ENCODE results near the gene TEX14. TPM values are rescaled to one million over a fixed set of nuclear protein-coding genes. Genes with fewer than 3 reads are reported as not detected.

TEX14 gene
- polyA plus RNA-seq, 2 of the 4 experiments (the other 2 are of a cell fraction): 0.04 to 0.12 TPM

DNA sequence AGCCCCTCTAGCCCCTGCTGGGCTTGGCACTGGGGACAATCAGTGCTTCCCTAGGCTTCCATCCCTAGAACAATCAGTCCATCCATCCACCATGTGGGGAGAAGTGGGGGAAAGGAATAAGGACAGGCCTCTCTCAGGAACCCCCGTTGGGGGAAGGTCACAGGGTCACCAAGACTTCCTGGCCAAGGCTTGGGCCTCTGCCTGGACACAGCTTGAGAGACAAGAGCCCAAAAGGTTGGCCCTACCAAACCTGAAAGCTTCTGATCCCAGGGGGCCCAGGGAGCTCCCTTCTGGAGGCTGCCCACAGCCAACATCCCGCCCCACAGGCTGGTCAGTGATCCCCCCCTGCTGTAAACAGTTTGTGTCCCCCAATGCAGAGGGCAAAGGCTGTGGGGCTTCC is 161.2 kb downstream of the TEX14 start:
- TF ChIP-seq EHF (CRISPR knock-in tag; IDR thresholded peaks at IDR 0.05) (no peak), EP300 (IDR thresholded peaks at IDR 0.05) (no peak)
- Histone ChIP-seq H3K27ac (no peak overlapping the region), H3K4me3 (no peak overlapping the region), H3K4me2 (no peak overlapping the region), H3K4me1 (peaks cover 16% of the 10 kb centered on the region), H3K9me3 (no peaks in the 10 kb centered on the region)
- CTCF ChIA-PET: interaction anchor here (1.0 to 15.8 kb wide), 6 partner anchors 9 to 101 kb away, joined by 3 to 187 read pairs (median 6); no protein-coding TSS in a partner anchor
- no peak for DNase-seq (ENCODE audit: low read depth in 1 of 2, low spot score in 1 of 2)
- FAIRE-seq: no peak
- POLR2A ChIA-PET: interaction anchor here (0.5 to 3.7 kb wide), 2 partner anchors 101 to 167 kb away, joined by 3 to 11 read pairs; no protein-coding TSS in a partner anchor
- 57% methylated on average over 2 of the region's 2 CpGs for WGBS (ENCODE audit: missing lambda C conversion rate)
- ATAC-seq: no peak

GRCh38 chr17:58529275-58529674 is 162.6 kb downstream of the TEX14 start:
- H3K9me3 ChIP-seq: no peaks in the 10 kb centered on the region
- no peak for ATAC-seq
- TF ChIP-seq CHD4 (IDR thresholded peaks at IDR 0.05; ENCODE audit: borderline replicate concordance) (no peak), SREBF2 (IDR thresholded peaks at IDR 0.05) (no peak), HES2 (IDR thresholded peaks at IDR 0.05) (no peak), HOXB13 (CRISPR knock-in tag; IDR thresholded peaks at IDR 0.05; ENCODE audit: low read depth) (no peak), RNF2 (IDR thresholded peaks at IDR 0.05; ENCODE audit: borderline replicate concordance, low read depth) (no peak)
- H3K4me2 ChIP-seq: no peak overlapping the region
- ChIA-PET CTCF (interaction anchor here (0.6 to 15.8 kb wide), 4 partner anchors 7 to 461 kb away, joined by 4 to 187 read pairs (median 12); no protein-coding TSS in a partner anchor), POLR2A (interaction anchor here (2.1 to 3.7 kb wide), 2 partner anchors 11 to 102 kb away, joined by 4 to 11 read pairs; no protein-coding TSS in a partner anchor)
- H3K4me3 ChIP-seq: no peak overlapping the region
- peaks cover 8% of the 10 kb centered on the region; the same call in 2 of the 3 replicates for H3K4me1 ChIP-seq
- 77% methylated on average over 1 of the region's 1 CpG for WGBS (ENCODE audit: missing lambda C conversion rate)
- no peak for FAIRE-seq
- H3K27ac ChIP-seq: no peak overlapping the region
- DNase-seq (ENCODE audit: low read depth in 1 of 2, low spot score in 1 of 2): no peak

DNA sequence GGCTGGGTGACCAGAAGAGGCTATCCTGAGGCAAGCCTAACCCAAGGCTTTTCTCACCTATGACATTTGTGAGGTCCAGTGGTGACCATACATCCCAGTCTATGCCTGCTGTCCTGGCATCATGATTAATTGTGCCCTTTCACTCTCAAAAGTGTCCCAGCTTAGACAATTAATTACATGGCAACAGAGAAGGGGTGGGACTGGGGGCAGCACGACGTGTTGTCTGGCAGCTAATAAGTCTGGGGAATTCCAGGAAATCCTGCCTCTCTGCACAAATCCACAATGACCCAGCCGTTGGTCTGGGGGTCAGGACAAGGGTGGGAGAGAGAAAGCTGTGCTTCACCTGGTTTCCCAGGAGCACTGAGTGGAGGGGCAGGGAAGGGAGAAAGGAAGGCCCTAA is 163.4 kb downstream of the TEX14 start:
- Histone ChIP-seq H3K4me3 (no peak overlapping the region), H3K4me2 (no peak overlapping the region), H3K9me3 (no peaks in the 10 kb centered on the region), H3K27ac (no peak overlapping the region), H3K4me1 (peaks cover 5% of the 10 kb centered on the region; the same call in 1 of the 3 replicates)
- no peak for DNase-seq (ENCODE audit: low read depth in 1 of 2, low spot score in 1 of 2)
- ChIA-PET POLR2A (interaction anchor here (2.1 to 3.7 kb wide), 2 partner anchors 10 to 103 kb away, joined by 4 to 11 read pairs; no protein-coding TSS in a partner anchor), CTCF (interaction anchor here (0.7 to 15.8 kb wide), 8 partner anchors 6 to 476 kb away, joined by 3 to 187 read pairs (median 4); no protein-coding TSS in a partner anchor)
- WGBS (ENCODE audit: missing lambda C conversion rate): 30% methylated on average over 3 of the region's 3 CpGs
- TF ChIP-seq PHF8 (IDR thresholded peaks at IDR 0.05; ENCODE audit: borderline replicate concordance, low read depth): no peak
- TF ChIP-seq, protein P1, sequence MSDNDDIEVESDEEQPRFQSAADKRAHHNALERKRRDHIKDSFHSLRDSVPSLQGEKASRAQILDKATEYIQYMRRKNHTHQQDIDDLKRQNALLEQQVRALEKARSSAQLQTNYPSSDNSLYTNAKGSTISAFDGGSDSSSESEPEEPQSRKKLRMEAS (IDR thresholded peaks at IDR 0.05): no peak
- TF ChIP-seq RFX5 (IDR thresholded peaks at IDR 0.05): no peak
- TF ChIP-seq, protein P2, sequence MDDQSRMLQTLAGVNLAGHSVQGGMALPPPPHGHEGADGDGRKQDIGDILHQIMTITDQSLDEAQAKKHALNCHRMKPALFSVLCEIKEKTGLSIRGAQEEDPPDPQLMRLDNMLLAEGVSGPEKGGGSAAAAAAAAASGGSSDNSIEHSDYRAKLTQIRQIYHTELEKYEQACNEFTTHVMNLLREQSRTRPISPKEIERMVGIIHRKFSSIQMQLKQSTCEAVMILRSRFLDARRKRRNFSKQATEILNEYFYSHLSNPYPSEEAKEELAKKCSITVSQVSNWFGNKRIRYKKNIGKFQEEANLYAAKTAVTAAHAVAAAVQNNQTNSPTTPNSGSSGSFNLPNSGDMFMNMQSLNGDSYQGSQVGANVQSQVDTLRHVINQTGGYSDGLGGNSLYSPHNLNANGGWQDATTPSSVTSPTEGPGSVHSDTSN (IDR thresholded peaks at IDR 0.05): no peak
- no peak for ATAC-seq
- FAIRE-seq: no peak

- DNase-seq (ENCODE audit: low read depth in 1 of 2, low spot score in 1 of 2): no peak
- ChIA-PET POLR2A (interaction anchor here (2.1 to 3.7 kb wide), 2 partner anchors 9 to 104 kb away, joined by 4 to 11 read pairs; no protein-coding TSS in a partner anchor), CTCF (interaction anchor here (0.6 to 15.8 kb wide), 12 partner anchors 6 to 582 kb away, joined by 3 to 187 read pairs (median 4); partner anchors contain the start of gene MTMR4)
- ATAC-seq: peak in 1 of 2 experiments; percentile 3; a peak in 2 of 6 replicates
- no peak overlapping the region for H3K4me3 ChIP-seq
- no peak overlapping the region for H3K27ac ChIP-seq
- H3K9me3 ChIP-seq: no peaks in the 10 kb centered on the region
- no peak for TF ChIP-seq JUNB (IDR thresholded peaks at IDR 0.05)
- TF ChIP-seq CHD4 (IDR thresholded peaks at IDR 0.05; ENCODE audit: borderline replicate concordance): no peak
- 37% methylated on average over 3 of the region's 3 CpGs for WGBS (ENCODE audit: missing lambda C conversion rate)
- no peak overlapping the region for H3K4me2 ChIP-seq
- H3K4me1 ChIP-seq: peaks cover 5% of the 10 kb centered on the region; the same call in 1 of the 3 replicates
- no peak for FAIRE-seq
These were observed 163.9 kb downstream of the TEX14 start for GRCh38 chr17:58527949-58528348.

GRCh38 chr17:58527306-58527705 is 164.5 kb downstream of the TEX14 start:
- H3K4me3 ChIP-seq: no peak overlapping the region
- ChIA-PET POLR2A (interaction anchor here (2.1 kb wide), 1 partner anchor 9 kb away, joined by 4 read pairs; no protein-coding TSS in a partner anchor), CTCF (interaction anchor here (0.6 to 15.8 kb wide), 7 partner anchors 5 to 583 kb away, joined by 3 to 187 read pairs (median 4); partner anchors contain the start of gene MTMR4)
- H3K9me3 ChIP-seq: no peaks in the 10 kb centered on the region
- no peak for FAIRE-seq
- H3K4me1 ChIP-seq: peaks cover 5% of the 10 kb centered on the region; the same call in 1 of the 3 replicates
- H3K4me2 ChIP-seq: no peak overlapping the region
- DNase-seq (ENCODE audit: low read depth in 1 of 2, low spot score in 1 of 2): no peak
- TF ChIP-seq NFE2L2 (conservative IDR thresholded peaks at IDR 0.05; ENCODE audit: low read length) (no peak), RAD21 (conservative IDR thresholded peaks at IDR 0.05 in 1 of 2, IDR thresholded peaks at IDR 0.05 in 1 of 2) (no peak), RFX5 (IDR thresholded peaks at IDR 0.05) (no peak), RNF2 (IDR thresholded peaks at IDR 0.05; ENCODE audit: borderline replicate concordance, low read depth) (no peak), POLR2A (IDR thresholded peaks at IDR 0.05; ENCODE audit: low read length) (no peak), TP53 (CRISPR knock-in tag; IDR thresholded peaks at IDR 0.05) (no peak), ZC3H11A (IDR thresholded peaks at IDR 0.05) (no peak), CHD4 (IDR thresholded peaks at IDR 0.05; ENCODE audit: borderline replicate concordance) (no peak)
- TF ChIP-seq, protein P3, sequence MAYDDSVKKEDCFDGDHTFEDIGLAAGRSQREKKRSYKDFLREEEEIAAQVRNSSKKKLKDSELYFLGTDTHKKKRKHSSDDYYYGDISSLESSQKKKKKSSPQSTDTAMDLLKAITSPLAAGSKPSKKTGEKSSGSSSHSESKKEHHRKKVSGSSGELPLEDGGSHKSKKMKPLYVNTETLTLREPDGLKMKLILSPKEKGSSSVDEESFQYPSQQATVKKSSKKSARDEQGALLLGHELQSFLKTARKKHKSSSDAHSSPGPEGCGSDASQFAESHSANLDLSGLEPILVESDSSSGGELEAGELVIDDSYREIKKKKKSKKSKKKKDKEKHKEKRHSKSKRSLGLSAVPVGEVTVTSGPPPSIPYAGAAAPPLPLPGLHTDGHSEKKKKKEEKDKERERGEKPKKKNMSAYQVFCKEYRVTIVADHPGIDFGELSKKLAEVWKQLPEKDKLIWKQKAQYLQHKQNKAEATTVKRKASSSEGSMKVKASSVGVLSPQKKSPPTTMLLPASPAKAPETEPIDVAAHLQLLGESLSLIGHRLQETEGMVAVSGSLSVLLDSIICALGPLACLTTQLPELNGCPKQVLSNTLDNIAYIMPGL (CRISPR knock-in tag; IDR thresholded peaks at IDR 0.05; ENCODE audit: borderline replicate concordance): no peak
- 68% methylated on average over 2 of the region's 2 CpGs for WGBS (ENCODE audit: missing lambda C conversion rate)
- ATAC-seq: peak in 1 of 2 experiments; percentile 49; a peak in 3 of 6 replicates
- H3K27ac ChIP-seq: no peak overlapping the region
